Hepatocyte (in vitro differentiated cells): ENCODE measurements around the gene RPL27. TPM values are rescaled to one million over a fixed set of nuclear protein-coding genes. Genes with fewer than 3 reads are reported as not detected.

Experiments used
- DNase-seq: peaks from one replicate; pipeline ENCODE4 v3.0.0-alpha.2; 2016; ENCODE audit warnings: low spot score
- H2AFZ ChIP-seq: fragments of 200-600 bp; sonication (generic); 2 replicates; pipeline ENCODE4 v1.6.0; 2016; ENCODE audit warnings: antibody characterized with exemption, mild to moderate bottlenecking
- H3K27ac ChIP-seq: fragments of 200-600 bp; sonication (generic); 2 replicates; pipeline ENCODE4 v1.5.1; 2016; ENCODE audit warnings: mild to moderate bottlenecking
- H3K27me3 ChIP-seq: fragments of 200-600 bp; sonication (generic); 2 replicates; pipeline ENCODE4 v1.6.1; 2016
- H3K36me3 ChIP-seq: fragments of 200-600 bp; sonication (generic); replicated peaks from 2 replicates; pipeline ENCODE4 v1.5.1; 2016; ENCODE audit warnings: low read depth; ENCODE audit not compliant: insufficient read depth
- H3K4me1 ChIP-seq: fragments of 200-600 bp; sonication (generic); 2 replicates; pipeline ENCODE4 v1.5.1; 2016; ENCODE audit warnings: mild to moderate bottlenecking, moderate library complexity; ENCODE audit not compliant: insufficient read depth
- H3K4me2 ChIP-seq: fragments of 200-600 bp; sonication (generic); 2 replicates; pipeline ENCODE4 v1.6.0; 2016
- H3K4me3 ChIP-seq: fragments of 200-600 bp; sonication (generic); 2 replicates; pipeline ENCODE4 v1.5.1; 2016; ENCODE audit warnings: mild to moderate bottlenecking
- H3K79me2 ChIP-seq: fragments of 200-600 bp; sonication (generic); 2 replicates; pipeline ENCODE4 v1.6.0; 2017; ENCODE audit warnings: mild to moderate bottlenecking
- H3K9me2 ChIP-seq: fragments of 200-600 bp; sonication (generic); replicated peaks from 2 replicates; pipeline ENCODE4 v1.6.0; 2017; ENCODE audit warnings: mild to moderate bottlenecking; ENCODE audit not compliant: insufficient read depth
- H3K9me3 ChIP-seq: fragments of 200-600 bp; sonication (generic); 2 replicates; pipeline ENCODE4 v1.5.1; 2016; ENCODE audit warnings: low read depth, mild to moderate bottlenecking
- H4K20me1 ChIP-seq: fragments of 200-600 bp; sonication (generic); 2 replicates; pipeline ENCODE4 v1.6.0; 2016; ENCODE audit warnings: mild to moderate bottlenecking; ENCODE audit not compliant: insufficient read depth, poor library complexity, severe bottlenecking
- CTCF ChIP-seq: fragments of 200-600 bp; sonication (generic); IDR thresholded peaks from 2 replicates; pipeline ENCODE4 v1.5.1; 2016; ENCODE audit warnings: antibody characterized with exemption, mild to moderate bottlenecking; ENCODE audit not compliant: poor library complexity
- EZH2 ChIP-seq: fragments of 200-600 bp; sonication (generic); IDR thresholded peaks from 2 replicates; pipeline ENCODE4 v1.6.1; 2016; ENCODE audit warnings: antibody characterized with exemption, mild to moderate bottlenecking, borderline replicate concordance
- EZH2phosphoT487 ChIP-seq: fragments of 200-600 bp; sonication (generic); IDR thresholded peaks from one replicate; pipeline ENCODE4 v1.6.1; 2018; ENCODE audit warnings: antibody characterized with exemption, mild to moderate bottlenecking, low read depth, moderate library complexity; ENCODE audit not compliant: unreplicated experiment, severe bottlenecking
- WGBS: methylation state at CpG from one replicate; pipeline ENCODE4 v1.1.6; 2016; ENCODE audit warnings: low lambda C conversion rate; ENCODE audit errors: missing lambda C conversion rate; 5-methylcytosine and 5-hydroxymethylcytosine counted together
- polyA plus RNA-seq: library from polyadenylated mRNA; unstranded; fragments of >200 nt; fragmentation: Nextera tagmentation; extraction: Ambion mirVana; gene quantifications from 2 replicates; pipeline ENCODE4 v1.2.1, GENCODE V29; 2016
- total RNA-seq: library from RNA; depleted of rRNA; stranded (reverse); fragments of >200 nt; gene quantifications from 2 replicates; pipeline ENCODE4 v1.2.3, GENCODE V29; 2014

RPL27 gene
- total and polyA plus RNA-seq, 2 experiments from 2014 or later = 602 to 1,020 TPM

DNA sequence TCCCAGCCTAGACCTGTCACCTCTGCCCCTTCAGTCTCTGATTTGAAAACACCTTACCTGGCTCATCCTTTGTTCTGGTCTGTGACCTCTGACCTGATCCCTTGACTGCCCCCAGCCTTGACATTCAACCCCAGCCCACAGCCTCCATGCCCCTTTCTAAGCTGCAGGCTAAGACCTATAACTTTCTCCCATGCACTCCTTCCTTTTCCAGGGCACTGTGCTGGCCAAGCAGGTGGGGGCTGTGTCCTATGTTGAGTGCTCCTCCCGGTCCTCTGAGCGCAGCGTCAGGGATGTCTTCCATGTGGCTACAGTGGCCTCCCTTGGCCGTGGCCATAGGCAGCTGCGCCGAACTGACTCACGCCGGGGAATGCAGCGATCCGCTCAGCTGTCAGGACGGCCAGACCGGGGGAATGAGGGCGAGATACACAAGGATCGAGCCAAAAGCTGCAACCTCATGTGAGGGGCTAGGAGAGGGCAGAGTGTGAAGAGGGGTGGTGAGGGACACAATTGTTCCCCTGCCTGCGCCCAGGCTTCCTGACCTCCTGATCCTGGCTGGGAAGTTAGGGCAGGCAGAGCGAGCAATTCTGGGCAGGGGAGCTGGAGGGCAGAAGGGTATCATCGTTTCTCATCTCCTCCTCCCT lies 30.1 kb downstream of the RPL27 start:
- H3K36me3 ChIP-seq = no peaks in the 10 kb centered on the region
- no peak for TF ChIP-seq EZH2phosphoT487
- TF ChIP-seq CTCF = no peak
- no peak for TF ChIP-seq EZH2
- WGBS = 87% methylated on average over 17 of the region's 17 CpGs
- H3K4me3 ChIP-seq = no peak overlapping the region
- no peaks in the 10 kb centered on the region for H4K20me1 ChIP-seq
- H3K4me2 ChIP-seq = no peak overlapping the region
- H2AFZ ChIP-seq = no peak overlapping the region
- H3K27ac ChIP-seq = no peak overlapping the region
- H3K9me3 ChIP-seq = no peaks in the 10 kb centered on the region
- DNase-seq = no peak
- H3K4me1 ChIP-seq = no peaks in the 10 kb centered on the region
- no peaks in the 10 kb centered on the region for H3K27me3 ChIP-seq
- no peaks in the 10 kb centered on the region for H3K79me2 ChIP-seq
- no peaks in the 10 kb centered on the region for H3K9me2 ChIP-seq

DNA sequence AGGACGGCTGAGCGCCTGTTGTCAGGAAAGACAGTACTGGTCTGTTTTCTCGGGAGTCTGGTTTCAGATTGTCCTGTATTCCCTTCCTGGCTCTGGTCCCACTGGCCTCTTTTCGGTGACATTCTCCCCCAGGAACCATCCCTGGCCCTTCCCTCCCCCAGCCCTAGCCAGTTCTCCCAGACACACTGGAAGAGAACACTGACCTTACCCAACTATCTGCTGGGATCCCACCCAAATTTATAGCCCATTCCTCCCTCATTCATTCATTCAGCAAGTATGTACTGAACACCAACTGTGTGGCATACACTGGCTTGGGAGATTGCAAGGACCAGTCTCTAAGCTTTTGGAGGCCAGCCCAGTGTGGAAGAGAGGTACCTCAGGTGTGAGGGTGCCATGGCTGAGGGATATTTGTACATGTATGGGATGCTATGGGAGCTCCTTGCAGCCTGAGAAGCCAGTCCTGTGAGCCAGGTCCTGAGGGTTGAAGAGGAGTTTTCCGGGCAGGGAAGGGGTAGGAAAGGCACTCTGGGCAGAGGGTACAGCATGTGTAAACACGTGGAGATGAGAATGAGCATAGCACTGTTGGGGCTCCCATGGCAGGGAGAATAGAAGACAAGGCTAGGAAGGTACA lies 32.0 kb downstream of the RPL27 start:
- DNase-seq = no peak
- H2AFZ ChIP-seq = no peak overlapping the region
- H3K4me2 ChIP-seq = no peak overlapping the region
- no peak overlapping the region for H3K27ac ChIP-seq
- H3K27me3 ChIP-seq = no peaks in the 10 kb centered on the region
- no peak overlapping the region for H3K4me3 ChIP-seq
- WGBS = 86% methylated on average over 6 of the region's 6 CpGs
- no peaks in the 10 kb centered on the region for H3K9me2 ChIP-seq
- no peaks in the 10 kb centered on the region for H3K9me3 ChIP-seq
- TF ChIP-seq CTCF (no peak), EZH2phosphoT487 (no peak), EZH2 (no peak)
- H3K79me2 ChIP-seq = no peaks in the 10 kb centered on the region
- no peaks in the 10 kb centered on the region for H4K20me1 ChIP-seq
- H3K36me3 ChIP-seq = no peaks in the 10 kb centered on the region
- H3K4me1 ChIP-seq = no peaks in the 10 kb centered on the region

DNA sequence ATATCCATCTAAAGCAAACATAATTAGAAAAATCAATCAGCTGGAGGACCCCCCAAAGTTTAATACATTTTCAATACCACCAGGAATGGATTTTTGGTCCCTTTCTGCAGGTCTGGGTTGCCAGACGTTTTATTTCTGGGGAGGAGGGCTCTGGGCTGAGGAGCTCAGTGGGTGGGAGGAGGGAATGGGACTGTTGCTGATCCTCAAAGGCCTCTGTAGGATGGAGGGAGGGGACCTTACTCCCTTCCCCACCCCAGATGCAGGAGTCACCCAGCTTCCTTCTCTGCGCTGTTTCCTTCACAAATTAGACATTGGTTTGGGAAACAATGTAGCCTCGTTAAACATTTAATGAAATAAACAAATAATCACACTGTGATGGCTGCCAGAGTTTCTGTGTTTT lies 33.4 kb downstream of the RPL27 start:
- Histone ChIP-seq H3K4me3 (no peak overlapping the region), H3K9me2 (no peaks in the 10 kb centered on the region), H3K4me2 (no peak overlapping the region), H3K9me3 (no peaks in the 10 kb centered on the region), H3K27ac (no peak overlapping the region), H3K4me1 (no peaks in the 10 kb centered on the region), H2AFZ (no peak overlapping the region), H3K36me3 (no peaks in the 10 kb centered on the region), H4K20me1 (no peaks in the 10 kb centered on the region), H3K79me2 (no peaks in the 10 kb centered on the region), H3K27me3 (no peaks in the 10 kb centered on the region)
- TF ChIP-seq EZH2 = no peak
- no peak for TF ChIP-seq EZH2phosphoT487
- TF ChIP-seq CTCF = no peak
- 77% methylated on average over 3 of the region's 3 CpGs for WGBS
- no peak for DNase-seq
